IPS-18c (cell line): ENCODE results near the gene PTPN18.
"Not testable (repeated sequence)": the region's sequence is repeated elsewhere in the genome, so short reads cannot be mapped to it uniquely, and the experiment has no call there.

ENCODE experiments used
- H3K4me3 ChIP-seq: 2 replicates; pipeline ENCODE4 v1.7.0; 2013; ENCODE audit warnings: low read depth, mild to moderate bottlenecking, low read length, moderate library complexity; ENCODE audit not compliant: insufficient read depth
- H3K9me3 ChIP-seq: one replicate; pipeline ENCODE4 v1.6.1; 2013; ENCODE audit warnings: mild to moderate bottlenecking, low read length, moderate library complexity; ENCODE audit not compliant: control insufficient read depth, insufficient read depth

Gene PTPN18

GRCh38 chr2:130388221-130388907, 32.5 kb downstream of the PTPN18 start:
- H3K4me3 ChIP-seq, result no peak overlapping the region
- H3K9me3 ChIP-seq, result peaks cover 3% of the 10 kb centered on the region

DNA sequence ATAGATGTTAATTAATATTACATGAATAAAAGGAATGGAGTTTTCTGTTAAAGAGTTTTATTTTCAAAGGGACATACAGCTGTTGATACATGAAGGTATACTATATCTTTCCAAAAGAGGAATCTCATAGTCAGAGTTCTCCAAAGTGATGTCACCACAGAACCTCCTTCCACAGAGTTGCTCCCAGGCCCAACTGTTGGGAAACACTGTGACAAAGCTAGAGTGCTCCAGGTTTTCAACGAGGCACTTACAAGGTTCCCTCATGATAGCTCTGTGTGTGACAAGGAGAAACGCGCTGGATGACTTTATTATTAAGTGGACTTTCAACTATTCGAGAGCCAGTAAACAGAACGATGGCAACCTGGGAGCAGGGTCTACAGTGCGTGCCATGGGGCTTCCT, 33.5 kb downstream of the PTPN18 start:
- Histone ChIP-seq H3K9me3 (peaks cover 3% of the 10 kb centered on the region), H3K4me3 (no peak overlapping the region)

DNA sequence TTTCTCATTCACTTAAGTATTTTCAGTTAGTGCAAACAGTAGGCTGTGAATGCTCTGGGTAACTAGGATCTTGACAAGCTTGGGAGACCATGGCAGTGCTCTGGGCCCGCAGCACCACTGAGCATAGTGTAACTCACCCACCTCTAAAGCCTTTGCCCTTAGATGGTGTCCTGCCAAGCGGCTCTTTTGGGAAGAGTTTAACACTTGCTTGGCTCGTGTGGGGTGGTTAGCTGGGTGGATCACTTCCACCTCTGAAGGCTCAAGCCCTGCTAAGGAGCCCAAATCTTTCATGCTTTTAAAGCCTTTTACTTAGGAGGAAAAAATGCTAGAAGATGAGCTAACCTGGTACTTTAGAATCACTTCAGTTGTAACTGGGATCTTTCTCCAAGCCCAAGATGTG, 33.9 kb downstream of the PTPN18 start:
- Histone ChIP-seq H3K9me3 (peaks cover 3% of the 10 kb centered on the region), H3K4me3 (no peak overlapping the region)

GRCh38 chr2:130390460-130391057, 34.7 kb downstream of the PTPN18 start:
- peaks cover 3% of the 10 kb centered on the region for H3K9me3 ChIP-seq
- H3K4me3 ChIP-seq, result no peak overlapping the region

DNA sequence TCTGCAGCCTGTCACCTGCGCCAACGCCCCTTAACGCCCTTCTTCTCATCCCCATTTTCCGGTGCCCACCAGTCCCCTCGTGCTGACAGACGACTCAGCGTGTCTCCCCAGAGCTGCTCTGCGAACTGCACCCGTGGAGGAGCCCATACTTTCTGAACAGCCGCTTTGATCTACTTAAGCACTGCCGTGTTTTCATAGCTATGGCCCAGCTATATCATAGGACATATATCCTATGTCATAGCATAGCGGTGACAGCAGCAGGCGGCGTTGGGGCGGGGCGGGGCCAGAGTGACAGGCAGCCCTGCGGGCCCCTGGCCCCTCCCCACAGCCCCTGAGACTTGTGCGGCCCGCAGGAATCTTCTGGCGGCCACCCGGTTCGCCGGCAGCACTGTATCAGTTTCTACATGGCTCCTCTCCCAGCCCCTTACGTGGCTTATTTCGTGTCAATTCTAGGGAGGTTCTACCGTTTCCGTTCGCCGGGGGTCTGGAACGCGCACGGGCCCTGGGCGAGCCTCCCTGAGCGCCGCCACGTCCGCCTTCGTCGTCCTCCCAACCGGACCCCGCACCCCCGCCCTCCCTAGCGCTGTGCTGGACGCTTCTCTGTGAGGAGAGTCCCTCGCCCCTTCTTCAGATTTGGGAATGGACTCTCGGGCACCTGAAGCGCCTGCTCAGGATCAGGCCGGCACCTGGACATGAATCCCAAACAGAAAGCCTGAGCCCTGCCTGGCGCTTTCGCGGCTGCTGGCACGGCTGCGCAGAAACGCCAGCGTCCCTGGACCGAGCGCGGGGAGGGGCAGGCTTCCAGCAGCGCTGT, 35.4 kb downstream of the PTPN18 start:
- Histone ChIP-seq H3K9me3 (peaks cover 3% of the 10 kb centered on the region), H3K4me3 (peak overlapping the region; percentile 74)

DNA sequence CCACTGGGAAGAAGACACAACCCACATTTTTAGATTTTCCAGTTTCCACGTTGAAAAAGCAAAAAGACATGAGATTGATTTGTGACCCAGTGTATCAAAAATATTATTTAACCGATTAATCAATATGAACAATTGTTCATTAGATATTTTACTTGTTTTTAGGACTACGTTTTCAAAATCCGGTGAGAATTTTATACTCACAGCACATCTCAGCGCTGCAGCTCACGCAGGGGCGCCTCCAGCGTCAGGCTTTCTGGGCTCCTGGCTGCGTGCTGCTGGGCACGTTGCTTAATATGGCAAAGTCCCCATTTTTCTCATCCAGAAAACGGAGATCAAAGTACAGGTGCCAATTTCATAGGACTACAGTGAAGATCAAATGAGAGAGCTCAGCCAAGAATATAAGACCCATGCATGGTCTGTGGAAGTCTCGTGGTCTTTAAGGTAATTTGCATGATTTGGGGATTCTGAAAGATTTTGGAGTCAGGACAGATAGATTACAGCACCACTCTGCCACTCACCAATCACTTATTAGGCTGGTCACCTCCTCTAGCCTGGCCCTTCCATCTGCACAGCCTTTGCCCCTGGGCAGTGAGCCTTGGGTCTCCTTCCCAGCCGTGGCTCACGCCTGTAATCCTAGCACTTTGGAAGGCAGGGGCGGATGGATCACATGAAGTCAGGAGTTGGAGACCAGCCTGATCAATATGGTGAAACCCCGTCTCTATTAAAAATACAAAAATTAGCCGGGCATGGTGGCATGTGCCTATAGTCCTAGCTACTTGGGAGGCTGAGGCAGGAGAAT, 36.2 kb downstream of the PTPN18 start:
- Histone ChIP-seq H3K4me3 (peak overlapping the region; percentile 74), H3K9me3 (peaks cover 3% of the 10 kb centered on the region)

GRCh38 chr2:130393318-130393910, 37.6 kb downstream of the PTPN18 start:
- no peak overlapping the region for H3K4me3 ChIP-seq
- H3K9me3 ChIP-seq, result peaks cover 3% of the 10 kb centered on the region

- H3K9me3 ChIP-seq, result not testable (repeated sequence)
These were observed 50.4 kb downstream of the PTPN18 start for GRCh38 chr2:130406280-130406679.

DNA sequence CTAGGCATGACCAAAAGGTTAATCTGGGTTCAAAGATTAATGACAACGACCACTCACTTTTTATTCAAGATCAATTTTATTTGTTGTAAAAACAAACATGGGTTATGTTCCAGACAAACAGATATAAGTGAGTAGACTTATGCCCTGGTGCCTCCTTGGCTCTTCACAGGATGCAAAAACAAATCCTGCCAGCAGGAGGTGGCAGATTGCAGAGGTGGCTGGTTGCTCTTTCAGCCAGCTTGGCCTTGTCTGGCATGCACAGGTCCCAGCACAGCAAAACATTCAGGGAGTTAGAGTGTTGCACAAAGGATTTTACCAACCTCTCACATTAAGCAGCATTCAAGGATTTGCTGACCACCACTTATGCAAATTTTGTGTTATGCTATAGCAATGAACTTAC, 60.8 kb downstream of the PTPN18 start:
- not testable (repeated sequence) for H3K4me3 ChIP-seq, H3K9me3 ChIP-seq

More at GRCh38 chr2:130406280-130406679, 50.4 kb downstream of the PTPN18 start:
- H3K4me3 ChIP-seq, result not testable (repeated sequence)

- H3K4me3 ChIP-seq, H3K9me3 ChIP-seq: not testable (repeated sequence)
These were observed 63.0 kb downstream of the PTPN18 start for GRCh38 chr2:130418845-130419244.
